K562 (cell line): ENCODE data around the gene HPCAL1. TPM values are rescaled to one million over a fixed set of nuclear protein-coding genes. Genes with fewer than 3 reads are reported as not detected.
A peak's percentile ranks its signal among the peaks of the same experiment; 100 is the strongest.

Experiments used
- BHLHE40 ChIP-seq: IDR thresholded peaks from 2 replicates; pipeline ENCODE4 v1.6.1; 2011; ENCODE audit warnings: low read length, improper control_type of control experiment
- EHMT2 ChIP-seq: fragments of 450-650 bp; IDR thresholded peaks from 2 replicates; pipeline ENCODE4 v1.6.1; 2018; ENCODE audit warnings: antibody characterized with exemption
- EP300 ChIP-seq: IDR thresholded peaks from 2 replicates; pipeline ENCODE4 v1.6.1; 2012; ENCODE audit warnings: low read length, improper control_type of control experiment
- MLLT1 ChIP-seq, 2 experiments: fragments of 450-650 bp; IDR thresholded peaks; 2 replicates each; pipeline ENCODE4 v1.6.1; 2016
- MTF1 ChIP-seq: fragments of 250-450 bp; sonication (Bioruptor Pico); IDR thresholded peaks from 2 replicates; pipeline ENCODE4 v1.9.0; 2021; ENCODE audit warnings: moderate library complexity, mild to moderate bottlenecking, inconsistent platforms, borderline replicate concordance
- NFIC ChIP-seq: fragments of 450-650 bp; IDR thresholded peaks from 2 replicates; pipeline ENCODE4 v1.6.1; 2017; ENCODE audit warnings: mild to moderate bottlenecking, inconsistent platforms
- NONO ChIP-seq, 2 experiments: fragments of 200-400 bp in 1 of 2; fragments of 450-650 bp in 1 of 2; formaldehyde crosslinking in 1 of 2; IDR thresholded peaks; 2 replicates each; pipeline ENCODE4 v1.6.1; 2017; ENCODE audit warnings: low read depth in 2 of 2, mild to moderate bottlenecking in 2 of 2, moderate library complexity in 2 of 2, low read length in 1 of 2
- ZNF23 ChIP-seq: fragments of 250-450 bp; sonication (Bioruptor Pico); IDR thresholded peaks from 2 replicates; pipeline ENCODE4 v1.4.0; 2020; ENCODE audit warnings: mild to moderate bottlenecking
- ZNF253 ChIP-seq: fragments of 250-450 bp; sonication (Bioruptor Pico); conservative IDR thresholded peaks from 2 replicates; pipeline ENCODE4 v1.6.1; 2021; ENCODE audit warnings: mild to moderate bottlenecking
- polyA plus RNA-seq, 8 experiments: library from polyadenylated mRNA; depleted of rRNA in 4 of 8; stranded (reverse) in 5 of 8; unstranded in 3 of 8; fragments of >200 nt; fragmentation: Nextera tagmentation in 2 of 8; fragmentation: Illumina TruSeq in 1 of 8; extraction: Ambion mirVana in 2 of 8; extraction: Trizol in 1 of 8; gene quantifications; 2 replicates each; pipeline versions ENCODE4 v1.2.1 to v1.2.3, GENCODE V29; 2011 to 2014; ENCODE audit warnings: inconsistent platforms in 1 of 8, missing spikeins in 1 of 8
- total RNA-seq, 7 experiments: library from RNA; depleted of rRNA in 6 of 7; stranded (reverse); fragments of >200 nt in 6 of 7; fragmentation: Illumina TruSeq in 2 of 7; extraction: Trizol in 2 of 7; gene quantifications; 2 replicates each; pipeline versions ENCODE4 v1.2.1 to v1.2.3, GENCODE V29; 2011 to 2021; ENCODE audit warnings: low replicate concordance in 1 of 7
- TF ChIP-seq, protein P1 (sequence below): fragments of 450-650 bp; IDR thresholded peaks from 2 replicates; pipeline ENCODE4 v1.6.1; 2016; ENCODE audit warnings: mild to moderate bottlenecking, moderate library complexity
- TF ChIP-seq, protein P2 (sequence below): sonication (generic); formaldehyde crosslinking; IDR thresholded peaks from 2 replicates; pipeline ENCODE4 v1.8.1; 2022; ENCODE audit warnings: missing genetic modification reagents
- TF ChIP-seq, protein P3 (sequence below): fragments of 450-650 bp; IDR thresholded peaks from 2 replicates; pipeline ENCODE4 v1.6.1; 2016; ENCODE audit warnings: low read depth, mild to moderate bottlenecking, moderate library complexity

HPCAL1 gene
- total and polyA plus RNA-seq, 9 of the 15 experiments (the other 6 are each of a cell fraction or from before 2014, with no cell fraction given): 2.7 to 65.5 (median 23.9) TPM

GRCh38 chr2:10369269-10370255, 66.9 kb downstream of the HPCAL1 start (continued):
- TF ChIP-seq NONO (IDR thresholded peaks at IDR 0.05; ENCODE audit: low read depth in 2 of 2, low read length in 1 of 2) (peak in 1 of 2 experiments; percentile 55; a peak in 1 of 4 replicates), NFIC (peak; percentile 96), ZNF23 (CRISPR knock-in tag) (no peak), EHMT2 (0 out of 2 replicates have a peak, but pooled peaks have one; percentile 12), EP300 (peak; percentile 91), ZNF253 (CRISPR knock-in tag) (no peak), MTF1 (no peak), MLLT1 (IDR thresholded peaks at IDR 0.05) (0 out of 4 replicates have a peak, but pooled peaks of 1 of the 2 experiments have one; percentile 36), BHLHE40 (peak; percentile 55; the same call in 1 of the 2 replicates)
- TF ChIP-seq, protein P1, sequence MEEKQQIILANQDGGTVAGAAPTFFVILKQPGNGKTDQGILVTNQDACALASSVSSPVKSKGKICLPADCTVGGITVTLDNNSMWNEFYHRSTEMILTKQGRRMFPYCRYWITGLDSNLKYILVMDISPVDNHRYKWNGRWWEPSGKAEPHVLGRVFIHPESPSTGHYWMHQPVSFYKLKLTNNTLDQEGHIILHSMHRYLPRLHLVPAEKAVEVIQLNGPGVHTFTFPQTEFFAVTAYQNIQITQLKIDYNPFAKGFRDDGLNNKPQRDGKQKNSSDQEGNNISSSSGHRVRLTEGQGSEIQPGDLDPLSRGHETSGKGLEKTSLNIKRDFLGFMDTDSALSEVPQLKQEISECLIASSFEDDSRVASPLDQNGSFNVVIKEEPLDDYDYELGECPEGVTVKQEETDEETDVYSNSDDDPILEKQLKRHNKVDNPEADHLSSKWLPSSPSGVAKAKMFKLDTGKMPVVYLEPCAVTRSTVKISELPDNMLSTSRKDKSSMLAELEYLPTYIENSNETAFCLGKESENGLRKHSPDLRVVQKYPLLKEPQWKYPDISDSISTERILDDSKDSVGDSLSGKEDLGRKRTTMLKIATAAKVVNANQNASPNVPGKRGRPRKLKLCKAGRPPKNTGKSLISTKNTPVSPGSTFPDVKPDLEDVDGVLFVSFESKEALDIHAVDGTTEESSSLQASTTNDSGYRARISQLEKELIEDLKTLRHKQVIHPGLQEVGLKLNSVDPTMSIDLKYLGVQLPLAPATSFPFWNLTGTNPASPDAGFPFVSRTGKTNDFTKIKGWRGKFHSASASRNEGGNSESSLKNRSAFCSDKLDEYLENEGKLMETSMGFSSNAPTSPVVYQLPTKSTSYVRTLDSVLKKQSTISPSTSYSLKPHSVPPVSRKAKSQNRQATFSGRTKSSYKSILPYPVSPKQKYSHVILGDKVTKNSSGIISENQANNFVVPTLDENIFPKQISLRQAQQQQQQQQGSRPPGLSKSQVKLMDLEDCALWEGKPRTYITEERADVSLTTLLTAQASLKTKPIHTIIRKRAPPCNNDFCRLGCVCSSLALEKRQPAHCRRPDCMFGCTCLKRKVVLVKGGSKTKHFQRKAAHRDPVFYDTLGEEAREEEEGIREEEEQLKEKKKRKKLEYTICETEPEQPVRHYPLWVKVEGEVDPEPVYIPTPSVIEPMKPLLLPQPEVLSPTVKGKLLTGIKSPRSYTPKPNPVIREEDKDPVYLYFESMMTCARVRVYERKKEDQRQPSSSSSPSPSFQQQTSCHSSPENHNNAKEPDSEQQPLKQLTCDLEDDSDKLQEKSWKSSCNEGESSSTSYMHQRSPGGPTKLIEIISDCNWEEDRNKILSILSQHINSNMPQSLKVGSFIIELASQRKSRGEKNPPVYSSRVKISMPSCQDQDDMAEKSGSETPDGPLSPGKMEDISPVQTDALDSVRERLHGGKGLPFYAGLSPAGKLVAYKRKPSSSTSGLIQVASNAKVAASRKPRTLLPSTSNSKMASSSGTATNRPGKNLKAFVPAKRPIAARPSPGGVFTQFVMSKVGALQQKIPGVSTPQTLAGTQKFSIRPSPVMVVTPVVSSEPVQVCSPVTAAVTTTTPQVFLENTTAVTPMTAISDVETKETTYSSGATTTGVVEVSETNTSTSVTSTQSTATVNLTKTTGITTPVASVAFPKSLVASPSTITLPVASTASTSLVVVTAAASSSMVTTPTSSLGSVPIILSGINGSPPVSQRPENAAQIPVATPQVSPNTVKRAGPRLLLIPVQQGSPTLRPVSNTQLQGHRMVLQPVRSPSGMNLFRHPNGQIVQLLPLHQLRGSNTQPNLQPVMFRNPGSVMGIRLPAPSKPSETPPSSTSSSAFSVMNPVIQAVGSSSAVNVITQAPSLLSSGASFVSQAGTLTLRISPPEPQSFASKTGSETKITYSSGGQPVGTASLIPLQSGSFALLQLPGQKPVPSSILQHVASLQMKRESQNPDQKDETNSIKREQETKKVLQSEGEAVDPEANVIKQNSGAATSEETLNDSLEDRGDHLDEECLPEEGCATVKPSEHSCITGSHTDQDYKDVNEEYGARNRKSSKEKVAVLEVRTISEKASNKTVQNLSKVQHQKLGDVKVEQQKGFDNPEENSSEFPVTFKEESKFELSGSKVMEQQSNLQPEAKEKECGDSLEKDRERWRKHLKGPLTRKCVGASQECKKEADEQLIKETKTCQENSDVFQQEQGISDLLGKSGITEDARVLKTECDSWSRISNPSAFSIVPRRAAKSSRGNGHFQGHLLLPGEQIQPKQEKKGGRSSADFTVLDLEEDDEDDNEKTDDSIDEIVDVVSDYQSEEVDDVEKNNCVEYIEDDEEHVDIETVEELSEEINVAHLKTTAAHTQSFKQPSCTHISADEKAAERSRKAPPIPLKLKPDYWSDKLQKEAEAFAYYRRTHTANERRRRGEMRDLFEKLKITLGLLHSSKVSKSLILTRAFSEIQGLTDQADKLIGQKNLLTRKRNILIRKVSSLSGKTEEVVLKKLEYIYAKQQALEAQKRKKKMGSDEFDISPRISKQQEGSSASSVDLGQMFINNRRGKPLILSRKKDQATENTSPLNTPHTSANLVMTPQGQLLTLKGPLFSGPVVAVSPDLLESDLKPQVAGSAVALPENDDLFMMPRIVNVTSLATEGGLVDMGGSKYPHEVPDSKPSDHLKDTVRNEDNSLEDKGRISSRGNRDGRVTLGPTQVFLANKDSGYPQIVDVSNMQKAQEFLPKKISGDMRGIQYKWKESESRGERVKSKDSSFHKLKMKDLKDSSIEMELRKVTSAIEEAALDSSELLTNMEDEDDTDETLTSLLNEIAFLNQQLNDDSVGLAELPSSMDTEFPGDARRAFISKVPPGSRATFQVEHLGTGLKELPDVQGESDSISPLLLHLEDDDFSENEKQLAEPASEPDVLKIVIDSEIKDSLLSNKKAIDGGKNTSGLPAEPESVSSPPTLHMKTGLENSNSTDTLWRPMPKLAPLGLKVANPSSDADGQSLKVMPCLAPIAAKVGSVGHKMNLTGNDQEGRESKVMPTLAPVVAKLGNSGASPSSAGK: no peak
- TF ChIP-seq, protein P2, sequence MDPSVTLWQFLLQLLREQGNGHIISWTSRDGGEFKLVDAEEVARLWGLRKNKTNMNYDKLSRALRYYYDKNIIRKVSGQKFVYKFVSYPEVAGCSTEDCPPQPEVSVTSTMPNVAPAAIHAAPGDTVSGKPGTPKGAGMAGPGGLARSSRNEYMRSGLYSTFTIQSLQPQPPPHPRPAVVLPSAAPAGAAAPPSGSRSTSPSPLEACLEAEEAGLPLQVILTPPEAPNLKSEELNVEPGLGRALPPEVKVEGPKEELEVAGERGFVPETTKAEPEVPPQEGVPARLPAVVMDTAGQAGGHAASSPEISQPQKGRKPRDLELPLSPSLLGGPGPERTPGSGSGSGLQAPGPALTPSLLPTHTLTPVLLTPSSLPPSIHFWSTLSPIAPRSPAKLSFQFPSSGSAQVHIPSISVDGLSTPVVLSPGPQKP (CRISPR knock-in tag): no peak
- TF ChIP-seq, protein P3, sequence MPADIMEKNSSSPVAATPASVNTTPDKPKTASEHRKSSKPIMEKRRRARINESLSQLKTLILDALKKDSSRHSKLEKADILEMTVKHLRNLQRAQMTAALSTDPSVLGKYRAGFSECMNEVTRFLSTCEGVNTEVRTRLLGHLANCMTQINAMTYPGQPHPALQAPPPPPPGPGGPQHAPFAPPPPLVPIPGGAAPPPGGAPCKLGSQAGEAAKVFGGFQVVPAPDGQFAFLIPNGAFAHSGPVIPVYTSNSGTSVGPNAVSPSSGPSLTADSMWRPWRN: no peak
